Calu3 (cell line): Measurements from ENCODE around the gene KCNIP4. TPM values are rescaled to one million over a fixed set of nuclear protein-coding genes. Genes with fewer than 3 reads are reported as not detected.
A peak's percentile ranks its signal among the peaks of the same experiment; 100 is the strongest.

Experiments used
- BruUV-seq: library from RNA; stranded (reverse); fragments of 400-500 nt; replicated peaks from 2 replicates; lab custom pipeline; 2021; lab: Mats Ljungman, UMichigan
- CTCF ChIA-PET: fragments of 300-600 bp; sonication (Branson Sonifier 250); formaldehyde crosslinking; loops from one replicate; lab custom pipeline; 2022; ENCODE audit warnings: antibody characterized with exemption; lab: Charles Lee
- DNase-seq: peaks from one replicate; pipeline ENCODE4 v3.0.0; 2022
- H3K27ac Mint-ChIP-seq: one replicate; pipeline ENCODE4 v1.8.0; 2022; ENCODE audit warnings: mixed read lengths; ENCODE audit not compliant: unreplicated experiment
- H3K27me3 Mint-ChIP-seq: one replicate; pipeline ENCODE4 v1.8.0; 2022; ENCODE audit warnings: mixed read lengths; ENCODE audit not compliant: unreplicated experiment
- H3K36me3 Mint-ChIP-seq: one replicate; pipeline ENCODE4 v1.8.0; 2022; ENCODE audit warnings: mild to moderate bottlenecking, moderate library complexity, mixed read lengths; ENCODE audit not compliant: insufficient read depth, unreplicated experiment
- H3K4me1 Mint-ChIP-seq: one replicate; pipeline ENCODE4 v1.8.0; 2022; ENCODE audit warnings: mild to moderate bottlenecking, low read depth, mixed read lengths; ENCODE audit not compliant: unreplicated experiment
- H3K4me3 Mint-ChIP-seq: one replicate; pipeline ENCODE4 v1.8.0; 2022; ENCODE audit warnings: mild to moderate bottlenecking, low read depth, moderate library complexity, mixed read lengths; ENCODE audit not compliant: unreplicated experiment
- H3K9me3 Mint-ChIP-seq: one replicate; pipeline ENCODE4 v1.8.0; 2022; ENCODE audit warnings: low read depth, mixed read lengths; ENCODE audit not compliant: unreplicated experiment
- CTCF ChIP-seq: fragments of 200-600 bp; IDR thresholded peaks from one replicate; pipeline ENCODE4 v1.8.0; 2022; ENCODE audit warnings: antibody characterized with exemption; ENCODE audit not compliant: unreplicated experiment
- intact Hi-C: fragments of 100-400 bp; cut with micrococcal nuclease; formaldehyde crosslinking; loops from one replicate; pipeline ENCODE4 v1.10.0; 2022; ENCODE audit not compliant: unreplicated experiment
- total RNA-seq: library from RNA; stranded (reverse); gene quantifications from 2 replicates; pipeline ENCODE4 v1.2.3, GENCODE V29; 2022

KCNIP4 gene
- total RNA-seq, 1 experiment from 2014 or later = not detected

GRCh38 chr4:20895208-20895607 is 1053.4 kb downstream of the KCNIP4 start:
- TF ChIP-seq CTCF = no peak
- no TSS peak for BruUV-seq
- Mint-ChIP-seq H3K27ac (no peak overlapping the region), H3K27me3 (no peaks in the 10 kb centered on the region), H3K36me3 (no peaks in the 10 kb centered on the region), H3K9me3 (no peaks in the 10 kb centered on the region), H3K4me3 (no peak overlapping the region), H3K4me1 (no peaks in the 10 kb centered on the region)
- intact Hi-C loops = no loop called here
- DNase-seq = no peak
- CTCF ChIA-PET = no interaction called here

GRCh38 chr4:20890761-20891160 is 1057.8 kb downstream of the KCNIP4 start:
- intact Hi-C loops = no loop called here
- no peak overlapping the region for H3K4me3 Mint-ChIP-seq
- DNase-seq = no peak
- no peaks in the 10 kb centered on the region for H3K27me3 Mint-ChIP-seq
- H3K9me3 Mint-ChIP-seq = no peaks in the 10 kb centered on the region
- no peaks in the 10 kb centered on the region for H3K4me1 Mint-ChIP-seq
- CTCF ChIA-PET = no interaction called here
- no TSS peak for BruUV-seq
- H3K27ac Mint-ChIP-seq = no peak overlapping the region
- H3K36me3 Mint-ChIP-seq = no peaks in the 10 kb centered on the region
- no peak for TF ChIP-seq CTCF

- Mint-ChIP-seq H3K36me3 (no peaks in the 10 kb centered on the region), H3K27ac (no peak overlapping the region), H3K4me1 (no peaks in the 10 kb centered on the region), H3K27me3 (no peaks in the 10 kb centered on the region), H3K4me3 (no peak overlapping the region), H3K9me3 (no peaks in the 10 kb centered on the region)
- TF ChIP-seq CTCF = no peak
- no TSS peak for BruUV-seq
- intact Hi-C loops = no loop called here
- no peak for DNase-seq
- CTCF ChIA-PET = no interaction called here
Observed at GRCh38 chr4:20889901-20890300, 1058.7 kb downstream of the KCNIP4 start.

GRCh38 chr4:20883677-20884076 is 1064.9 kb downstream of the KCNIP4 start:
- peaks cover 18% of the 10 kb centered on the region for H3K4me1 Mint-ChIP-seq
- no peak overlapping the region for H3K27ac Mint-ChIP-seq
- no peaks in the 10 kb centered on the region for H3K27me3 Mint-ChIP-seq
- DNase-seq = no peak
- no TSS peak for BruUV-seq
- no peak for TF ChIP-seq CTCF
- intact Hi-C loops = no loop called here
- no peaks in the 10 kb centered on the region for H3K36me3 Mint-ChIP-seq
- H3K4me3 Mint-ChIP-seq = no peak overlapping the region
- H3K9me3 Mint-ChIP-seq = no peaks in the 10 kb centered on the region
- CTCF ChIA-PET = no interaction called here

- H3K27me3 Mint-ChIP-seq = no peaks in the 10 kb centered on the region
- intact Hi-C loops = no loop called here
Observed at GRCh38 chr4:20883231-20883630, 1065.3 kb downstream of the KCNIP4 start.

More at GRCh38 chr4:20883231-20883630, 1065.3 kb downstream of the KCNIP4 start:
- no peak for TF ChIP-seq CTCF
- CTCF ChIA-PET = no interaction called here
- no TSS peak for BruUV-seq
- DNase-seq = peak; percentile 23
- Mint-ChIP-seq H3K27ac (peak overlapping the region; percentile 67), H3K36me3 (no peaks in the 10 kb centered on the region), H3K9me3 (no peaks in the 10 kb centered on the region), H3K4me3 (peak overlapping the region; percentile 37), H3K4me1 (peaks cover 18% of the 10 kb centered on the region)
